Activated CD8-positive, alpha-beta T cell treated with anti-CD3 and anti-CD28 coated beads for 36 hours (primary cell): Measurements from ENCODE around the gene CAMTA1. TPM values are rescaled to one million over a fixed set of nuclear protein-coding genes. Genes with fewer than 3 reads are reported as not detected.
"Not testable (repeated sequence)": the region's sequence is repeated elsewhere in the genome, so short reads cannot be mapped to it uniquely, and the experiment has no call there.

ENCODE experiments used
- ATAC-seq: fragments of 200-7000 bp; cut with Tn5 transposase; one replicate; pipeline ENCODE4 v1.10.0; 2021; ENCODE audit warnings: mild to moderate bottlenecking, moderate library complexity
- CTCF ChIA-PET: fragments of 350-600 bp; sonication (Branson Sonifier 250); formaldehyde crosslinking; loops from one replicate; lab custom pipeline; 2021; ENCODE audit warnings: antibody characterized with exemption; lab: Charles Lee
- POLR2A ChIA-PET: fragments of 350-600 bp; sonication (Branson Sonifier 250); formaldehyde crosslinking; loops from one replicate; lab custom pipeline; 2021; ENCODE audit warnings: antibody characterized with exemption; lab: Charles Lee
- DNase-seq: peaks from one replicate; pipeline ENCODE4 v3.0.0-alpha.2; 2020
- H3K27ac Mint-ChIP-seq: one replicate; pipeline ENCODE4 v1.8.0; 2021; ENCODE audit warnings: mild to moderate bottlenecking, mixed read lengths
- H3K27me3 Mint-ChIP-seq: one replicate; pipeline ENCODE4 v1.8.0; 2021; ENCODE audit warnings: mixed read lengths
- H3K36me3 Mint-ChIP-seq: one replicate; pipeline ENCODE4 v1.8.0; 2021; ENCODE audit warnings: low read depth, mixed read lengths
- H3K4me1 Mint-ChIP-seq: one replicate; pipeline ENCODE4 v1.8.0; 2021; ENCODE audit warnings: low read depth, mixed read lengths
- H3K4me3 Mint-ChIP-seq: one replicate; pipeline ENCODE4 v1.8.0; 2021; ENCODE audit warnings: mild to moderate bottlenecking, moderate library complexity, mixed read lengths
- H3K9me3 Mint-ChIP-seq: one replicate; pipeline ENCODE4 v1.8.0; 2021; ENCODE audit warnings: mixed read lengths
- CTCF ChIP-seq: fragments of 200-600 bp; IDR thresholded peaks from one replicate; pipeline ENCODE4 v1.8.0; 2022; ENCODE audit warnings: antibody characterized with exemption, mild to moderate bottlenecking
- intact Hi-C: fragments of 100-400 bp; cut with micrococcal nuclease; formaldehyde crosslinking; loops from one replicate; pipeline ENCODE4 v1.10.0; 2022
- total RNA-seq, 2 experiments: library from RNA; stranded (reverse); gene quantifications; one replicate each; pipeline ENCODE4 v1.2.3, GENCODE V29; 2021

The CAMTA1 gene
- total RNA-seq, 2 experiments from 2014 or later, result 67.7 to 70.9 TPM

- H3K4me1 Mint-ChIP-seq, result no peaks in the 10 kb centered on the region
- TF ChIP-seq CTCF, result no peak
- H3K9me3 Mint-ChIP-seq, result peaks cover 2% of the 10 kb centered on the region
- H3K4me3 Mint-ChIP-seq, result no peak overlapping the region
- peaks cover 8% of the 10 kb centered on the region for H3K27me3 Mint-ChIP-seq
- POLR2A ChIA-PET, result no interaction called here
- CTCF ChIA-PET, result interaction anchor here (1.5 to 2.9 kb wide), 3 partner anchors 18 to 66 kb away, joined by 5 to 12 read pairs (median 10); no protein-coding TSS in a partner anchor
- no peaks in the 10 kb centered on the region for H3K36me3 Mint-ChIP-seq
- intact Hi-C loops, result no loop called here
- ATAC-seq, result no peak
- DNase-seq, result no peak
- H3K27ac Mint-ChIP-seq, result no peak overlapping the region
These were observed 902.2 kb downstream of the CAMTA1 start for GRCh38 chr1:7687411-7687810.

- POLR2A ChIA-PET, result interaction anchor here (0.5 kb wide), 1 partner anchor 66 kb away, joined by 3 read pairs; no protein-coding TSS in a partner anchor
- no peaks in the 10 kb centered on the region for H3K36me3 Mint-ChIP-seq
- no peaks in the 10 kb centered on the region for H3K4me1 Mint-ChIP-seq
- ATAC-seq (no peak), DNase-seq (no peak)
- no peak overlapping the region for H3K4me3 Mint-ChIP-seq
- H3K27me3 Mint-ChIP-seq, result peaks cover 9% of the 10 kb centered on the region
- H3K27ac Mint-ChIP-seq, result no peak overlapping the region
- intact Hi-C loops, result no loop called here
- peaks cover 10% of the 10 kb centered on the region for H3K9me3 Mint-ChIP-seq
- TF ChIP-seq CTCF, result no peak
- CTCF ChIA-PET, result interaction anchor here (2.7 to 3.7 kb wide), 3 partner anchors 20 to 65 kb away, joined by 10 to 12 read pairs (median 12); no protein-coding TSS in a partner anchor
These were observed 903.4 kb downstream of the CAMTA1 start for GRCh38 chr1:7688659-7689058.

- H3K36me3 Mint-ChIP-seq, result not testable (repeated sequence)
These were observed 904.1 kb downstream of the CAMTA1 start for GRCh38 chr1:7689307-7689706.

GRCh38 chr1:7690076-7690475 lies 904.8 kb downstream of the CAMTA1 start:
- DNase-seq, result no peak
- no peak overlapping the region for H3K4me3 Mint-ChIP-seq
- H3K27me3 Mint-ChIP-seq, result peaks cover 11% of the 10 kb centered on the region
- no peak for ATAC-seq
- intact Hi-C loops, result no loop called here
- TF ChIP-seq CTCF, result no peak
- POLR2A ChIA-PET, result no interaction called here
- H3K27ac Mint-ChIP-seq, result no peak overlapping the region
- CTCF ChIA-PET, result interaction anchor here (3.7 kb wide), 1 partner anchor 22 kb away, joined by 12 read pairs; no protein-coding TSS in a partner anchor
- H3K36me3 Mint-ChIP-seq, result no peaks in the 10 kb centered on the region
- no peaks in the 10 kb centered on the region for H3K4me1 Mint-ChIP-seq
- H3K9me3 Mint-ChIP-seq, result peaks cover 14% of the 10 kb centered on the region

More at GRCh38 chr1:7689307-7689706, 904.1 kb downstream of the CAMTA1 start:
- ATAC-seq, intact Hi-C loops, POLR2A ChIA-PET, H3K4me3 Mint-ChIP-seq, H3K4me1 Mint-ChIP-seq, H3K27ac Mint-ChIP-seq, DNase-seq: not testable (repeated sequence)
- CTCF ChIA-PET, result interaction anchor here (2.9 to 3.7 kb wide), 2 partner anchors 21 to 64 kb away, joined by 10 to 12 read pairs; no protein-coding TSS in a partner anchor
- peaks cover 12% of the 10 kb centered on the region for H3K27me3 Mint-ChIP-seq
- peaks cover 14% of the 10 kb centered on the region for H3K9me3 Mint-ChIP-seq

- DNase-seq (no peak), ATAC-seq (no peak)
- TF ChIP-seq CTCF, result no peak
- POLR2A ChIA-PET, result no interaction called here
- Mint-ChIP-seq H3K4me3 (no peak overlapping the region), H3K9me3 (peaks cover 14% of the 10 kb centered on the region), H3K27ac (no peak overlapping the region), H3K27me3 (peaks cover 11% of the 10 kb centered on the region), H3K4me1 (no peaks in the 10 kb centered on the region), H3K36me3 (no peaks in the 10 kb centered on the region)
- intact Hi-C loops, result no loop called here
- CTCF ChIA-PET, result interaction anchor here (1.0 to 3.7 kb wide), 2 partner anchors 22 to 62 kb away, joined by 3 to 12 read pairs; no protein-coding TSS in a partner anchor
These were observed 905.4 kb downstream of the CAMTA1 start for GRCh38 chr1:7690496-7691182.
